GM12801 (cell line): ENCODE results near the gene ZIC4.

Experiments used
- TF ChIP-seq, protein P1 (sequence below): IDR thresholded peaks from one replicate; pipeline ENCODE4 v1.5.1; 2011; ENCODE audit warnings: control low read depth; ENCODE audit not compliant: insufficient read length; ENCODE audit errors: extremely low read depth

ZIC4 gene

DNA sequence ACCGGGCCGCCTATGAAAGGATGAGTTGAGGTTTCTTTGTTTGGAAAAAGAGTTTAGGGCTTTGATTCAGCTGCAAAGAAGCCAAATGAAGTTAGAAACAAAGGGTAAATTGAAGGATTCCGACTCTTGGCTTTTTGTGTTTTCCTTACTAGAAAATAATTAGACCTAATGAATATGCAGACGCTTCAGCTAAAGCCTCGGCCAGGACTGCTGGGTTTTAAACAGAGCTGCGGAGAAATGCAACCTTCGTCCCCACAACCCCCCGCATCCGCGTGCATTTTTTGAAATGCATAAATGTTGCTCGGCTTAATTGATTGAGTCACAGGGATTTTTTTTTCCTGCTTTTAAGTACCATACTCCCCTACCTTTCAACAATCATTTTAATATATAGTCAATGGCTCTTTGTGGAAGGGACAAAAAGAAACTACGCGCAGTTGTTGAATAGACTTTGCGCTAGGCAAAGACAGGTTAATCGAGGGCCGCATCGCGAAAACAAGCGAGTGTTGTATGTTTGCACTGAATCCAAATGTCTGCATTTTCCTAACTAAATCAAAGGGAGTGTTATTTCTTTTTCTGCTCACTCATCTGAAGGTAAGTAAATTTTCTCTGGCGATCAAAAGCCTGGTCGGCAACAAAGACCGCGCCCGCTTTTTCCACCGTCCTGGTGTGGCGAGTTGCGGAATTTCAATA, 1.3 kb upstream of the ZIC4 start:
- TF ChIP-seq, protein P1, sequence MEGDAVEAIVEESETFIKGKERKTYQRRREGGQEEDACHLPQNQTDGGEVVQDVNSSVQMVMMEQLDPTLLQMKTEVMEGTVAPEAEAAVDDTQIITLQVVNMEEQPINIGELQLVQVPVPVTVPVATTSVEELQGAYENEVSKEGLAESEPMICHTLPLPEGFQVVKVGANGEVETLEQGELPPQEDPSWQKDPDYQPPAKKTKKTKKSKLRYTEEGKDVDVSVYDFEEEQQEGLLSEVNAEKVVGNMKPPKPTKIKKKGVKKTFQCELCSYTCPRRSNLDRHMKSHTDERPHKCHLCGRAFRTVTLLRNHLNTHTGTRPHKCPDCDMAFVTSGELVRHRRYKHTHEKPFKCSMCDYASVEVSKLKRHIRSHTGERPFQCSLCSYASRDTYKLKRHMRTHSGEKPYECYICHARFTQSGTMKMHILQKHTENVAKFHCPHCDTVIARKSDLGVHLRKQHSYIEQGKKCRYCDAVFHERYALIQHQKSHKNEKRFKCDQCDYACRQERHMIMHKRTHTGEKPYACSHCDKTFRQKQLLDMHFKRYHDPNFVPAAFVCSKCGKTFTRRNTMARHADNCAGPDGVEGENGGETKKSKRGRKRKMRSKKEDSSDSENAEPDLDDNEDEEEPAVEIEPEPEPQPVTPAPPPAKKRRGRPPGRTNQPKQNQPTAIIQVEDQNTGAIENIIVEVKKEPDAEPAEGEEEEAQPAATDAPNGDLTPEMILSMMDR, result no peak

DNA sequence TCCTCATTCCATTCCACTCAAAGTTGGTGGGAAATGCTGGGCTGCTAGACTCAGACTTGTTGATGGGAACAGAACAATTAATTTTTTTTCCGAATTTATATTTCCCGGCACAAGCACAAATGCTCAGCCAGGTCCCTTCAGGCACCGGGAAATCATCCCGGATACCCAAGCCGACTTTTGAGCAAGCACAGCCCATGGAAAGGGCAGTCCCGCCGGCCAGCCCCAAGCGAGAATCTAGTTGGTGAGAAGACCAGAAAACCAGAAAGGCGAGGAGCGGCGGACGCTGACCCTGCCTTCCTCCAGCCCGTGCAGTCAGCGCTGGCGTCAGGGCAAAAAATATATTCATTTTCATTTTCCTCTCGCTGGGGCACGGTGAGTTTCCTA, 763 bp upstream of the ZIC4 start:
- TF ChIP-seq, protein P1, result no peak

DNA sequence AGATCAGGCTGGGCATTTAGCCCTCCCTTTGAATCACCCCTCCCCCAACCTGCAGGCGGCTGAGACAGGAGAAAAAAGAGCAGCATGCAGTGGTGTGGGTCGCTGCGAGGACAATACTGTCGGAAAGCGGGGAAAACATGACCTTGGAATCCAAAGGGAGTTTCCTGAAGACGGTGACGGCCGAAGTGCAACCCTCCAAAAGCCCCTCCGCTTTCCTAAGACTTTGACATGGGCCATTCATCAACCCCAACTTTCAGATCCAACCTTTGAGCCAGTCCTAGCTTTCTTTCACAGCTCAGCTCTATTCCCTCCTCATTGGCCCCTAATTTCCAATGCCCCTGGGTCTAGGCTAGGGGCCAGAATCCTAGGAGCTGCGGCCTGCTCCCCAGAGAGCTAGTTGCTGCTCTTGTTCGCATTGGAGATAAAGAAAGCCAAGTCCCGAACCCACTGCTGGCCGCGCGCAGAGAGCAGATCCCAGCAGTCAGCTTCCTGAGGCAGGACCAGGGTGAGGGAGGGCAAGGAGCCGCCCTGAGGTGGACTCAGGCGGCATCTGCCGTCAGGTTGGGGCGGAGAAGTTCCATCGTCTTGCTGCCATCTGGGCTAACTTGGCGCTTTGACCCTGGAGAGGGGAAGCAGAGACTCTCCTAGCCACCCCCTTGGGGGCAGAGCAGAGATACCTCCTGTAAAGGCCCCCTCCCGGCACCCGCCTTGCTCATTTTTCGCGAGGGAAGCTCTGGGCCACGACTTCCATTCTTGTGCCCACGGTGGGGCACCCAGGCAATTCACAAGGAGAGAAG, 914 bp downstream of the ZIC4 start:
- TF ChIP-seq, protein P1, result no peak

DNA sequence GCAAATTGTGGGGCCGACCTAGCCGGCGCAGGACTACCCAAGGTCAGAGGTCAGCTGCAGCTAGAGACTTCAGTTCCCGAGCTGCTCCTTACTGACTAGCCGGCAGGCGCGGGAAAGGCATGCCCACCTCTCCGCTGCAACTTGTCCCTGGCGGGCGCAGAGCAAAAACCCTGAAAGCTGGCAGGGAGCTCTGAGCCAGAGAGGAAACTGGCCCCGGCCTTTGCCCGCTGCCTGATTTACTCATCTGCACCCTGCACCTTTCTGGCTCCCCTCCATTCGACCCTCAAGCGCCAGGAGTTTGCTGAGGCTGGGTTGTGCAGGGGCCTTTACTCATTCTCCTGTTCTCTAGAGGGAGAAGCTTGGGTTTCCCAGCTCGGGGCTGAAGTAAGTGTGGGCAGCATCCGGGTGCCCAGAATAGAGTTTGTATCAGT, 1.5 kb downstream of the ZIC4 start:
- TF ChIP-seq, protein P1, result no peak

DNA sequence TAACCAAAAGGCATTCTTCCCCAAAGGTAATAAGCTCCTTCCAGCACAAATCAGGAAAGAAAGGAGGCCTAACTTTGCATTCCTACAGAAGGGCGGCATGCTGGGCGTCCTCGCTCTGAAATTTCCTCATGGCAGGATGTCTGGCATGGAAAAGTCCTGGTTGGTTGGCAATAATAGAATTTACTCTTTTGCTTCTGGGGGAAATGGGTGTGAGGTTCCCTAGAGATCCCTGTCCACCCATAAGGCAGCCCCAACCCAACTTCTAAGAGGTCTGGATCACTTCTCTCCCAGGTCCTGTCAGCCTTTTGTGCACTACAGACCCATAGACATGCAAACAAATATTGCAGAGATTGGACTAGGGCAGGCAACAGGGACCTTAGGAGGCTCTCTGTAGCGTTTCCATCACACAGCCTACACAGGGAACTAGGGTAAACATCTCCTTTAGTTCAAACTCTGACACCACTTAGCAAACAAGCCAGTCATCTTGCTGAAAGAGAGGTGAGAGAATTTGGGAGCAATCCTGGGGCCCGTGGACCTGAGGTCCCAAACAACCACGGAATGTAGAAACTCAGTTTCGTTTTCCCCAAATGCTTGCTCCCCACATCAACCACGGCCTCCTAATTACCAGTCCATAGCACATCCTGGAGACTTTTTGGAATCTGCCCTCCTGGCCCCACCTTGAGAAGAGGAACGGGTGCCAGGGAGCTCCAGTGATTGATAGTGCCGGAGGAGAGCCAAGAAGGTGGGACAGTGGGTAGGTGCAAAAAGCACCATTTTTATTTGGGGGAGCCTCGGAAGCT, 2.1 kb downstream of the ZIC4 start:
- TF ChIP-seq, protein P1, result no peak

DNA sequence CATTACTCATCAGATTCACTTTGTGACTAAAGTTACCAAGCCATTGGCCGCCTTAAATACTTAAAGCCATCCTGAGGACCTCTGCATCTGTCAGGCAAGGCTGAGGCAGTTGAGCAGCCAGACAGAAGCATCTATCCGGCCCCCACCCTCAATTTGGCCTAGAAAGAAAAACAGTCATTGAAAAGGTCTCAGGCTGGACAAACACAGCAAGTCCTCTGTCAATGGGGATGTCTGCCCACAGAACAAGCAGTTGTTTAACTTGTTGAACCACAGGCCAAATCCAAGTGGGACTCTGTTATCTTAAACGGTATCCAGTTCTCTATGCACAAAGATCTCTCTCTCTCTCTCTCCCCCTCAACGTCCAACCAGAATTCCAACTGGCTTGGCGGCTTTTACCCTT, 2.8 kb downstream of the ZIC4 start:
- TF ChIP-seq, protein P1, result no peak

DNA sequence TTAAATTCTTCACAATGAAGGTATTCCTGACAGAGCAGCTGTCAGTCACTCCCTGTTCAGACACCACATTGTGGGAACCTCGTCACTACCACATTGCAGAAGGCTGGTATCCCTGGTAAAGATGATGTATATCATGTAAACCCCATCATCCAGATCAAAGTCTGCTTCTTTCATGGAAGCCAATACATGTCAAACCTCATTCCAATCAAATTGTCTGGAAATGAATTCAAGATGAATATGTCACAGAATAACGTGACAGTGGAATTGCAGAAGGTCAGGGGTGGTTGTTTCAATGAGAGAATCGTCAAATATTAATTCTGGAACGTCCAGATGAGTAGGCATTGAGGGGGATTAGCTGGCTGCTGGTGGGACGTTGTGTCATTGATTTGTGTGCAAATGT, 4.2 kb downstream of the ZIC4 start:
- TF ChIP-seq, protein P1, result no peak
